PFSK-1 (cell line): Measurements from ENCODE around the gene C14orf39.

Source experiments
- FOXP2 ChIP-seq: optimal IDR thresholded peaks from 2 replicates; pipeline ENCODE3; 2011; ENCODE audit warnings: borderline replicate concordance, control low read depth, inconsistent platforms; ENCODE audit not compliant: insufficient read depth; ENCODE audit errors: extremely low read length, extremely low read depth
- POLR2AphosphoS5 ChIP-seq: IDR thresholded peaks from 2 replicates; pipeline ENCODE4 v1.6.1; 2012; ENCODE audit warnings: low read depth, mild to moderate bottlenecking, control low read depth, low read length, moderate library complexity
- SIN3A ChIP-seq: IDR thresholded peaks from 2 replicates; pipeline ENCODE4 v1.6.1; 2012; ENCODE audit warnings: mild to moderate bottlenecking, low read length, moderate library complexity, borderline replicate concordance; ENCODE audit not compliant: insufficient read depth
- TAF1 ChIP-seq: IDR thresholded peaks from 2 replicates; pipeline ENCODE4 v1.6.1; 2012; ENCODE audit warnings: low read length, control low read depth, borderline replicate concordance; ENCODE audit not compliant: insufficient read depth
- TF ChIP-seq, protein P1 (sequence below), 2 experiments: IDR thresholded peaks; 2 replicates each; pipeline versions ENCODE4 v1.6.1 to v1.8.0; 2011 to 2012; ENCODE audit warnings: low read depth in 2 of 2, low read length in 2 of 2, control low read depth in 1 of 2, inconsistent platforms in 1 of 2, mild to moderate bottlenecking in 1 of 2, moderate library complexity in 1 of 2; ENCODE audit not compliant: insufficient read depth in 1 of 2

Gene C14orf39

GRCh38 chr14:60509438-60510253, 23.8 kb upstream of the C14orf39 start:
- TF ChIP-seq SIN3A (no peak), FOXP2 (no peak), TAF1 (no peak), POLR2AphosphoS5 (no peak)
- TF ChIP-seq, protein P1, sequence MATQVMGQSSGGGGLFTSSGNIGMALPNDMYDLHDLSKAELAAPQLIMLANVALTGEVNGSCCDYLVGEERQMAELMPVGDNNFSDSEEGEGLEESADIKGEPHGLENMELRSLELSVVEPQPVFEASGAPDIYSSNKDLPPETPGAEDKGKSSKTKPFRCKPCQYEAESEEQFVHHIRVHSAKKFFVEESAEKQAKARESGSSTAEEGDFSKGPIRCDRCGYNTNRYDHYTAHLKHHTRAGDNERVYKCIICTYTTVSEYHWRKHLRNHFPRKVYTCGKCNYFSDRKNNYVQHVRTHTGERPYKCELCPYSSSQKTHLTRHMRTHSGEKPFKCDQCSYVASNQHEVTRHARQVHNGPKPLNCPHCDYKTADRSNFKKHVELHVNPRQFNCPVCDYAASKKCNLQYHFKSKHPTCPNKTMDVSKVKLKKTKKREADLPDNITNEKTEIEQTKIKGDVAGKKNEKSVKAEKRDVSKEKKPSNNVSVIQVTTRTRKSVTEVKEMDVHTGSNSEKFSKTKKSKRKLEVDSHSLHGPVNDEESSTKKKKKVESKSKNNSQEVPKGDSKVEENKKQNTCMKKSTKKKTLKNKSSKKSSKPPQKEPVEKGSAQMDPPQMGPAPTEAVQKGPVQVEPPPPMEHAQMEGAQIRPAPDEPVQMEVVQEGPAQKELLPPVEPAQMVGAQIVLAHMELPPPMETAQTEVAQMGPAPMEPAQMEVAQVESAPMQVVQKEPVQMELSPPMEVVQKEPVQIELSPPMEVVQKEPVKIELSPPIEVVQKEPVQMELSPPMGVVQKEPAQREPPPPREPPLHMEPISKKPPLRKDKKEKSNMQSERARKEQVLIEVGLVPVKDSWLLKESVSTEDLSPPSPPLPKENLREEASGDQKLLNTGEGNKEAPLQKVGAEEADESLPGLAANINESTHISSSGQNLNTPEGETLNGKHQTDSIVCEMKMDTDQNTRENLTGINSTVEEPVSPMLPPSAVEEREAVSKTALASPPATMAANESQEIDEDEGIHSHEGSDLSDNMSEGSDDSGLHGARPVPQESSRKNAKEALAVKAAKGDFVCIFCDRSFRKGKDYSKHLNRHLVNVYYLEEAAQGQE (IDR thresholded peaks at IDR 0.05; ENCODE audit: insufficient read depth in 1 of 2, low read depth in 2 of 2, low read length in 2 of 2) = no peak

GRCh38 chr14:60508707-60509437, 23.0 kb upstream of the C14orf39 start, which contains the start of gene SIX6:
Gene SIX6 (plus strand): TSS chr14:60509146. CDS start chr14:60509399, 253 bp downstream.
- TF ChIP-seq TAF1 = no peak
- TF ChIP-seq SIN3A = no peak
- TF ChIP-seq, protein P1 (IDR thresholded peaks at IDR 0.05; ENCODE audit: insufficient read depth in 1 of 2, low read depth in 2 of 2, low read length in 2 of 2) = peak in 1 of 2 experiments; percentile 80; a peak in 1 of 4 replicates
- TF ChIP-seq POLR2AphosphoS5 = no peak
- no peak for TF ChIP-seq FOXP2

DNA sequence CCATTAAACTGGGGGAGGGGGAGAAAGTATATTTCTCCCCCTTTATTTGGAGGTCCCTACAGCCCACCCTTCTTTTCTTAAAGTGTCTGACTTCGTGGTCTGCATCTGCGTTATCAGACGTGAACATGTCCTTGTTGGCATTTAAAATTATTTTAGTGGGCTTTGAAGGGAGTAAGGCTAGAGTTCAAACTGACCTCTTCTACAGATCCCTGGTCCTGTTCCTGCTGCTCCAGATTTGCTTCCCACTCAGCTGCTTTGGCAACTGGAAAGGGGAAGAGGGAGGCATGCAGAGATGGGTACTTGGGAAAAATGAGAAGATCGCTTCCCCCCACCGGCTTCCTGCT, 22.5 kb upstream of the C14orf39 start:
- TF ChIP-seq TAF1 (no peak), FOXP2 (no peak), POLR2AphosphoS5 (no peak), SIN3A (no peak)
- TF ChIP-seq, protein P1 (IDR thresholded peaks at IDR 0.05; ENCODE audit: insufficient read depth in 1 of 2, low read depth in 2 of 2, low read length in 2 of 2) = no peak

GRCh38 chr14:60506985-60507829, 21.3 kb upstream of the C14orf39 start:
- TF ChIP-seq TAF1 (no peak), FOXP2 (no peak), SIN3A (no peak), POLR2AphosphoS5 (no peak)
- TF ChIP-seq, protein P1 (IDR thresholded peaks at IDR 0.05; ENCODE audit: insufficient read depth in 1 of 2, low read depth in 2 of 2, low read length in 2 of 2) = no peak
